Placental pericyte (primary cell): ENCODE results near the gene PPM1E. TPM values are rescaled to one million over a fixed set of nuclear protein-coding genes. Genes with fewer than 3 reads are reported as not detected.

Source experiments
- small RNA-seq: library from RNA; depleted of rRNA; stranded (forward); fragments of <200 nt; gene quantifications from one replicate; pipeline ENCODE3, GENCODE V24; 2012; ENCODE audit warnings: low replicate concordance
- total RNA-seq: library from RNA; depleted of rRNA; stranded (reverse); fragments of >200 nt; gene quantifications from 2 replicates; pipeline ENCODE4 v1.2.3, GENCODE V29; 2012

Gene PPM1E
- under 0.01 and 0.22 TPM in 2 replicates for total RNA-seq

DNA sequence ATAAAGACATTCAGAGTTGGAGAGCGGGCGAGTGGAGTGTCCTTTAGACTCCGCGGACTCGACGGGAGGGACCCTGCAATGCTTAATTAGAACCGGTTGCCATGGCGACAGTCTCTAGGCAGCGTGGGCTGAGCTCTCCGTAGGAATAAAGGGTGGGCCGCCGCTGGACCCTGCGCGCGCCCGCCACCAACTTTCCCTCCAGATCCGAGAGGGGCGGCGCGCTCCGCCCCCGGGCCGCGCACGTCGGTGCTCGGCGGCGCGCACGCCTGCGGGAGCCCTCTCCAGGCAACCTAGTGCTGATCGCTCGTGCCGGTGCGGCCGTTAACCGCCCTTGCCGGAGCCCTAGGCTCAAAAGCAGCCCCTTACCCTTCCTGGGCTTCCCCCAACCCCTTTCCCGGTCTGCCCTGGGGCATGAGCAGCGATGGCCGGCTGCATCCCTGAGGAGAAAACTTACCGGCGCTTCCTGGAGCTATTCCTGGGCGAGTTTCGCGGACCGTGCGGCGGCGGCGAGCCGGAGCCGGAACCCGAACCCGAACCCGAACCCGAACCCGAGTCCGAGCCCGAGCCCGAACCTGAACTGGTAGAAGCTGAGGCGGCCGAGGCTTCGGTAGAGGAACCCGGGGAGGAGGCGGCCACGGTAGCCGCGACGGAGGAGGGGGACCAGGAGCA lies at the start of gene PPM1E:
Gene PPM1E (plus strand): TSS at position 278 of the 669 bp plus-strand sequence.

Small RNA genes within 50 kb of the gene (small RNA-seq; reads per million reads assigned to genes)
- gene AC025521.1 = not detected
- not detected for gene RF00017
- not detected for gene RNU6-518P

Other genes starting within 250 kb of the PPM1E start
- 59.4 and 81.8 TPM in 2 replicates for gene MTMR4, start 241.2 kb upstream of the PPM1E start, total RNA-seq
- not detected in 2 replicates for gene TEX14, start 63.8 kb upstream of the PPM1E start, total RNA-seq
- 13.8 and 23.8 TPM in 2 replicates for gene RAD51C, start 63.3 kb upstream of the PPM1E start, total RNA-seq